CD14-positive monocyte (primary cell): ENCODE results near the gene ITPR1. TPM values are rescaled to one million over a fixed set of nuclear protein-coding genes. Genes with fewer than 3 reads are reported as not detected.

Source experiments
- DNase-seq, 3 donors: peaks; one replicate each; pipeline ENCODE4 v3.0.0-alpha.2; 2011 to 2022
- H2AFZ ChIP-seq: 2 replicates; pipeline ENCODE4 v1.6.0; 2012; ENCODE audit warnings: mild to moderate bottlenecking, low read depth, low read length, inconsistent platforms; ENCODE audit not compliant: insufficient read depth, poor library complexity, severe bottlenecking
- H3K27ac ChIP-seq, 2 donors: 1 replicate in 1 of 2; 2 replicates in 1 of 2; pipeline ENCODE4 v1.5.1; 2012 to 2013; ENCODE audit warnings: low read length in 2 of 2, control low read depth in 1 of 2, inconsistent platforms in 1 of 2, low read depth in 1 of 2, mild to moderate bottlenecking in 1 of 2
- H3K27me3 ChIP-seq, 2 donors: one replicate each; pipeline versions ENCODE4 v1.6.0 to v1.6.1; 2011 to 2013; ENCODE audit warnings: low read length in 2 of 2; ENCODE audit not compliant: control insufficient read depth in 2 of 2, insufficient read depth in 2 of 2
- H3K36me3 ChIP-seq, 2 donors: replicated peaks in 1 of 2; 1 replicate in 1 of 2; 2 replicates in 1 of 2; pipeline versions ENCODE4 v1.5.1 to v1.6.1; 2012 to 2013; ENCODE audit warnings: low read length in 2 of 2, control low read depth in 1 of 2, inconsistent platforms in 1 of 2, mild to moderate bottlenecking in 1 of 2; ENCODE audit not compliant: insufficient read depth in 2 of 2, control insufficient read depth in 1 of 2
- H3K4me1 ChIP-seq, 2 donors: 1 replicate in 1 of 2; 2 replicates in 1 of 2; pipeline versions ENCODE4 v1.5.1 to v1.6.1; 2012 to 2013; ENCODE audit warnings: low read length in 2 of 2, control low read depth in 1 of 2, inconsistent platforms in 1 of 2, mild to moderate bottlenecking in 1 of 2, moderate library complexity in 1 of 2; ENCODE audit not compliant: insufficient read depth in 2 of 2, control insufficient read depth in 1 of 2
- H3K4me2 ChIP-seq: replicated peaks from 2 replicates; pipeline ENCODE3; 2012; ENCODE audit warnings: low read length, moderate library complexity, mild to moderate bottlenecking; ENCODE audit not compliant: poor library complexity, severe bottlenecking; ENCODE audit errors: extremely low read depth
- H3K4me3 ChIP-seq, 3 experiments: fragments of 200-600 bp in 1 of 3; sonication (generic) in 1 of 3; replicated peaks in 1 of 3; 1 replicate in 2 of 3; 2 replicates in 1 of 3; pipeline ENCODE4 v1.5.1; 2011 to 2013; ENCODE audit warnings: low read length in 3 of 3, mild to moderate bottlenecking in 3 of 3, control low read depth in 2 of 3, low read depth in 2 of 3, inconsistent platforms in 1 of 3, moderate library complexity in 1 of 3
- H3K79me2 ChIP-seq: 2 replicates; pipeline ENCODE4 v1.6.0; 2012; ENCODE audit warnings: mild to moderate bottlenecking, control low read depth, inconsistent platforms, low read length, moderate library complexity; ENCODE audit not compliant: insufficient read depth
- H3K9ac ChIP-seq: 2 replicates; pipeline ENCODE4 v1.6.0; 2017; ENCODE audit warnings: low read length, mild to moderate bottlenecking; ENCODE audit not compliant: insufficient read depth, poor library complexity, severe bottlenecking
- H3K9me3 ChIP-seq, 2 donors: replicated peaks in 1 of 2; 1 replicate in 1 of 2; 2 replicates in 1 of 2; pipeline versions ENCODE4 v1.5.1 to v1.6.1; 2012 to 2013; ENCODE audit warnings: low read length in 2 of 2, control low read depth in 1 of 2; ENCODE audit not compliant: control insufficient read depth in 1 of 2, insufficient read depth in 1 of 2
- H4K20me1 ChIP-seq: 2 replicates; pipeline ENCODE4 v1.6.0; 2012; ENCODE audit warnings: mild to moderate bottlenecking, low read length, control low read depth, moderate library complexity; ENCODE audit not compliant: insufficient read depth
- H3K27ac Mint-ChIP-seq, 7 donors: one replicate each; pipeline ENCODE4 v1.8.0; 2020; ENCODE audit warnings: mild to moderate bottlenecking in 7 of 7, mixed read lengths in 7 of 7, moderate library complexity in 6 of 7, inconsistent platforms in 2 of 7
- H3K27me3 Mint-ChIP-seq, 3 donors: one replicate each; pipeline ENCODE4 v1.8.0; 2021 to 2022; ENCODE audit warnings: low read depth in 3 of 3, mild to moderate bottlenecking in 3 of 3, mixed read lengths in 3 of 3, moderate library complexity in 3 of 3, inconsistent platforms in 1 of 3
- H3K36me3 Mint-ChIP-seq, 2 donors: one replicate each; pipeline ENCODE4 v1.8.0; 2020; ENCODE audit warnings: mixed read lengths in 2 of 2, inconsistent platforms in 1 of 2, mild to moderate bottlenecking in 1 of 2
- H3K4me1 Mint-ChIP-seq: one replicate; pipeline ENCODE4 v1.8.0; 2020; ENCODE audit warnings: mild to moderate bottlenecking, mixed read lengths
- H3K4me3 Mint-ChIP-seq, 2 donors: one replicate each; pipeline ENCODE4 v1.8.0; 2020; ENCODE audit warnings: mild to moderate bottlenecking in 2 of 2, mixed read lengths in 2 of 2, moderate library complexity in 1 of 2
- H3K9me3 Mint-ChIP-seq, 7 donors: one replicate each; pipeline ENCODE4 v1.8.0; 2020 to 2022; ENCODE audit warnings: mixed read lengths in 7 of 7, mild to moderate bottlenecking in 6 of 7, moderate library complexity in 6 of 7, inconsistent platforms in 2 of 7
- WGBS: methylation state at CpG from one replicate; pipeline ENCODE4 v1.1.5; 2013; ENCODE audit warnings: missing lambda C conversion rate; ENCODE audit not compliant: insufficient coverage; 5-methylcytosine and 5-hydroxymethylcytosine counted together
- intact Hi-C, 2 donors: fragments of 100-400 bp; cut with micrococcal nuclease; formaldehyde crosslinking; loops; one replicate each; pipeline versions ENCODE4 v1.15.0 to v1.15.1; 2023
- polyA plus RNA-seq, 3 donors: library from polyadenylated mRNA; depleted of rRNA in 1 of 3; unstranded in 2 of 3; stranded (reverse) in 1 of 3; fragments of 300-500 nt in 2 of 3; fragments of >200 nt in 1 of 3; fragmentation: Illumina TruSeq in 2 of 3; gene quantifications; 1 replicate in 2 of 3; 2 replicates in 1 of 3; pipeline ENCODE4 v1.2.3, GENCODE V29; 2012 to 2021
- TF ChIP-seq, protein P1 (sequence below): fragments of 200-600 bp; IDR thresholded peaks from one replicate; pipeline ENCODE4 v1.8.0; 2022; ENCODE audit warnings: antibody characterized with exemption, mild to moderate bottlenecking

ITPR1 gene
- polyA plus RNA-seq, 3 donors = 3.2 to 21.1 (median 7.1) TPM

DNA sequence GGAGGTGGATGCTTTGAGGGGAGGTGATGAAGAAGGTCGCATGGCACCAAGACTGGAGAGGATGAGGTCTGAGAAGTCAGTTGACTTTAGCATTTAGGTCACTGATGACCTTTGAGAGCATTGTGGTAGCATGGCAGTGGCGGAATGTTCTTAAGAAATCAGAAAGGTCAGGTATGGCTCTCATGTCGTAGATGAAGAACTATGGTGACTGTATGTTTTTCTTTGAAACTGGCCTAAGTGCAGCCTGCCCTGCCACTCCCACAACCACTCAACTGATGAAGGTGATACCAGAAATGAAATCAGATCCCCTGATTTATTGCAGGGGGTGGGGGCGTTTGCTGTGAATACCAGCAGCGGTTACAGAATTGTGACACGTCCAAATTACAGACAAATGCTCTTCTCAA is 102.6 kb downstream of the ITPR1 start:
- Histone ChIP-seq H3K79me2 (peaks cover 72% of the 10 kb centered on the region), H3K4me2 (no peak overlapping the region), H3K36me3 (no peaks in the 10 kb centered on the region), H3K9me3 (no peaks in the 10 kb centered on the region), H3K27ac (no peak overlapping the region), H3K4me3 (no peak overlapping the region), H3K27me3 (no peaks in the 10 kb centered on the region), H2AFZ (no peak overlapping the region), H3K4me1 (peaks cover 0 to 12% of the 10 kb centered on the region in 2 donors), H4K20me1 (peaks cover 25% of the 10 kb centered on the region), H3K9ac (no peak overlapping the region)
- Mint-ChIP-seq H3K36me3 (peaks cover 5 to 8% of the 10 kb centered on the region in 2 donors), H3K27ac (no peak overlapping the region), H3K4me1 (peaks cover 20% of the 10 kb centered on the region), H3K9me3 (peaks cover 0 to 6% (median 5%) of the 10 kb centered on the region in 7 donors), H3K27me3 (no peaks in the 10 kb centered on the region), H3K4me3 (no peak overlapping the region)
- TF ChIP-seq, protein P1, sequence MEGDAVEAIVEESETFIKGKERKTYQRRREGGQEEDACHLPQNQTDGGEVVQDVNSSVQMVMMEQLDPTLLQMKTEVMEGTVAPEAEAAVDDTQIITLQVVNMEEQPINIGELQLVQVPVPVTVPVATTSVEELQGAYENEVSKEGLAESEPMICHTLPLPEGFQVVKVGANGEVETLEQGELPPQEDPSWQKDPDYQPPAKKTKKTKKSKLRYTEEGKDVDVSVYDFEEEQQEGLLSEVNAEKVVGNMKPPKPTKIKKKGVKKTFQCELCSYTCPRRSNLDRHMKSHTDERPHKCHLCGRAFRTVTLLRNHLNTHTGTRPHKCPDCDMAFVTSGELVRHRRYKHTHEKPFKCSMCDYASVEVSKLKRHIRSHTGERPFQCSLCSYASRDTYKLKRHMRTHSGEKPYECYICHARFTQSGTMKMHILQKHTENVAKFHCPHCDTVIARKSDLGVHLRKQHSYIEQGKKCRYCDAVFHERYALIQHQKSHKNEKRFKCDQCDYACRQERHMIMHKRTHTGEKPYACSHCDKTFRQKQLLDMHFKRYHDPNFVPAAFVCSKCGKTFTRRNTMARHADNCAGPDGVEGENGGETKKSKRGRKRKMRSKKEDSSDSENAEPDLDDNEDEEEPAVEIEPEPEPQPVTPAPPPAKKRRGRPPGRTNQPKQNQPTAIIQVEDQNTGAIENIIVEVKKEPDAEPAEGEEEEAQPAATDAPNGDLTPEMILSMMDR = no peak
- intact Hi-C loops = no loop called here
- 93% methylated on average over 3 of the region's 6 CpGs for WGBS
- no peak for DNase-seq

DNA sequence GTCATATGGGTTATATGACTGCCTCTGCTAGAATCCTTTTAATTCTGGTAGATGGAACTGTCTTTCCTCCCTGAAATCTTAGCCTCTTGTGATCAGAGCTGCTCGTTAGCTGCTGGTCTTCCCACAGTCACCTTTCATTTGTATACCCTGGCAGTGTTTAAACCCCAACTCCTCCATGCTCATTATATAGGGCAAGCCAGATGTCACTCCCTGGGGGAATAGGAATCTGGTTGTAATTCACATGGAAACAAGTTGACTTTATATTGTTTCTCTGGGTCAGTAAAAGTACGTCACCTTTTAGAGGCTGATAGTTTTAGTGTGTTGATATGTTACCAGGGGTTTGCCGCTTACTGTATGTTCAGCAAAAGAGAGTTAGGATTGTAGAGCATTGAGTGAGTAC is 103.5 kb downstream of the ITPR1 start:
- H3K36me3 Mint-ChIP-seq = peaks cover 5 to 6% of the 10 kb centered on the region in 2 donors

More for the DNA sequence above, 103.5 kb downstream of the ITPR1 start:
- H3K27me3 ChIP-seq = no peaks in the 10 kb centered on the region
- no peak overlapping the region for H3K9ac ChIP-seq
- intact Hi-C loops = no loop called here
- peaks cover 0 to 5% (median 3%) of the 10 kb centered on the region in 7 donors for H3K9me3 Mint-ChIP-seq
- H3K79me2 ChIP-seq = peaks cover 80% of the 10 kb centered on the region
- H3K4me3 ChIP-seq = no peak overlapping the region
- no peak overlapping the region for H3K4me3 Mint-ChIP-seq
- H3K4me1 Mint-ChIP-seq = peaks cover 18% of the 10 kb centered on the region
- no peak overlapping the region for H3K4me2 ChIP-seq
- TF ChIP-seq, protein P1 = no peak
- WGBS = 100% methylated on average over 1 of the region's 3 CpGs
- no peak overlapping the region for H3K27ac Mint-ChIP-seq
- H3K27me3 Mint-ChIP-seq = no peaks in the 10 kb centered on the region
- no peak overlapping the region for H2AFZ ChIP-seq
- no peak for DNase-seq
- peaks cover 6 to 16% of the 10 kb centered on the region in 2 donors for H3K4me1 ChIP-seq
- no peaks in the 10 kb centered on the region for H3K36me3 ChIP-seq
- H3K27ac ChIP-seq = no peak overlapping the region
- H4K20me1 ChIP-seq = peaks cover 25% of the 10 kb centered on the region
- no peaks in the 10 kb centered on the region for H3K9me3 ChIP-seq
